Endothelial cell of umbilical vein (primary cell): ENCODE data around the gene ERBB2. TPM values are rescaled to one million over a fixed set of nuclear protein-coding genes. Genes with fewer than 3 reads are reported as not detected.

Experiments
- Bru-seq: library from RNA; stranded (reverse); fragments of 400-500 nt; gene quantifications from one replicate; lab custom pipeline; 2021; lab: Mats Ljungman, UMichigan
- BruChase-seq, 2 experiments: library from RNA; stranded (reverse); fragments of 400-500 nt; gene quantifications; one replicate each; lab custom pipeline; 2021; lab: Mats Ljungman, UMichigan
- BruUV-seq: library from RNA; stranded (reverse); fragments of 400-500 nt; replicated peaks from 2 replicates; lab custom pipeline; 2021; lab: Mats Ljungman, UMichigan
- CTCF ChIA-PET: fragments of 300-600, 350-600 bp; sonication (Branson Sonifier 250); formaldehyde crosslinking; loops from one replicate; lab custom pipeline; 2021; ENCODE audit warnings: antibody characterized with exemption, inconsistent platforms; lab: Charles Lee
- POLR2A ChIA-PET: fragments of 300-600, 350-600 bp; sonication (Branson Sonifier 250); formaldehyde crosslinking; loops from one replicate; lab custom pipeline; 2021; ENCODE audit warnings: antibody characterized with exemption, inconsistent platforms; lab: Charles Lee
- DNase-seq: peaks from one replicate; pipeline ENCODE4 v3.0.0-alpha.2; 2011; ENCODE audit warnings: low read depth, low spot score
- FAIRE-seq: peaks from 2 replicates; lab custom pipeline; 2011; peaks lifted over from hg19 to GRCh38; lab: Jason Lieb, UNC
- H2AFZ ChIP-seq: 2 replicates; pipeline ENCODE4 v1.6.0; 2012; ENCODE audit warnings: low read depth, low read length, control low read depth, inconsistent platforms
- H3K27ac ChIP-seq: 2 replicates; pipeline ENCODE4 v1.5.1; 2011; ENCODE audit warnings: low read depth, mild to moderate bottlenecking, control low read depth, low read length, moderate library complexity; ENCODE audit not compliant: insufficient read depth
- H3K27me3 ChIP-seq, 2 experiments: 2 replicates each; pipeline versions ENCODE4 v1.6.0 to v1.6.1; 2011; ENCODE audit warnings: low read length in 2 of 2, mixed read lengths in 1 of 2; ENCODE audit not compliant: control insufficient read depth in 2 of 2, insufficient read depth in 2 of 2
- H3K36me3 ChIP-seq, 2 experiments: 2 replicates in 1 of 2; 3 replicates in 1 of 2; pipeline ENCODE4 v1.5.1; 2011; ENCODE audit warnings: low read length in 2 of 2, mild to moderate bottlenecking in 1 of 2, moderate library complexity in 1 of 2; ENCODE audit not compliant: control insufficient read depth in 2 of 2, insufficient read depth in 2 of 2; ENCODE audit errors: extremely low read depth in 1 of 2
- H3K4me1 ChIP-seq: 3 replicates; pipeline ENCODE4 v1.5.1; 2011; ENCODE audit warnings: mild to moderate bottlenecking, low read length; ENCODE audit not compliant: control insufficient read depth, insufficient read depth; ENCODE audit errors: extremely low read depth
- H3K4me2 ChIP-seq: 2 replicates; pipeline ENCODE4 v1.6.1; 2011; ENCODE audit warnings: low read length, control low read depth, mixed read lengths; ENCODE audit not compliant: insufficient read depth
- H3K4me3 ChIP-seq, 3 experiments: fragments of 200-600 bp in 1 of 3; sonication (generic), shearing (Covaris generic) in 1 of 3; replicated peaks in 1 of 3; 2 replicates each; pipeline ENCODE4 v1.5.1; 2011 to 2016; ENCODE audit warnings: control low read depth in 3 of 3, low read length in 3 of 3, mild to moderate bottlenecking in 2 of 3, inconsistent platforms in 1 of 3, low read depth in 1 of 3, moderate library complexity in 1 of 3; ENCODE audit not compliant: insufficient read depth in 1 of 3
- H3K79me2 ChIP-seq: 2 replicates; pipeline ENCODE4 v1.6.0; 2012; ENCODE audit warnings: low read length, inconsistent platforms; ENCODE audit not compliant: control insufficient read depth, insufficient read depth
- H3K9ac ChIP-seq: replicated peaks from 2 replicates; pipeline ENCODE3; 2011; ENCODE audit warnings: low read length, control low read depth; ENCODE audit not compliant: insufficient read depth; ENCODE audit errors: extremely low read depth
- H3K9me1 ChIP-seq: replicated peaks from 3 replicates; pipeline ENCODE4 v1.6.0; 2011; ENCODE audit warnings: mild to moderate bottlenecking, low read length; ENCODE audit not compliant: control insufficient read depth, insufficient read depth; ENCODE audit errors: extremely low read depth
- H3K9me3 ChIP-seq: replicated peaks from 2 replicates; pipeline ENCODE4 v1.5.1; 2012; ENCODE audit warnings: low read length, inconsistent platforms; ENCODE audit not compliant: control insufficient read depth, insufficient read depth
- H4K20me1 ChIP-seq: replicated peaks from 2 replicates; pipeline ENCODE3; 2011; ENCODE audit warnings: mild to moderate bottlenecking, low read length; ENCODE audit not compliant: control insufficient read depth, insufficient read depth; ENCODE audit errors: extremely low read depth
- CTCF ChIP-seq, 2 donors: IDR thresholded peaks; 1 replicate in 1 of 2; 2 replicates in 1 of 2; pipeline ENCODE4 v1.5.1; 2011; ENCODE audit warnings: low read length in 2 of 2, mild to moderate bottlenecking in 2 of 2, moderate library complexity in 2 of 2, control low read depth in 1 of 2, inconsistent platforms in 1 of 2, low read depth in 1 of 2; ENCODE audit not compliant: insufficient read depth in 1 of 2; ENCODE audit errors: extremely low read depth in 1 of 2
- EZH2 ChIP-seq: IDR thresholded peaks from 2 replicates; pipeline ENCODE4 v1.6.1; 2012; ENCODE audit warnings: borderline replicate concordance, low read depth, mild to moderate bottlenecking, moderate library complexity, low read length, inconsistent platforms; ENCODE audit not compliant: severe bottlenecking
- FOS ChIP-seq: IDR thresholded peaks from 2 replicates; pipeline ENCODE4 v1.6.1; 2011; ENCODE audit warnings: mild to moderate bottlenecking, low read length, moderate library complexity, borderline replicate concordance; ENCODE audit not compliant: insufficient read depth
- GATA2 ChIP-seq: IDR thresholded peaks from 2 replicates; pipeline ENCODE4 v1.7.0; 2011; ENCODE audit warnings: low read depth, mild to moderate bottlenecking, moderate library complexity, mixed read lengths, low read length; ENCODE audit not compliant: insufficient read length, insufficient read depth
- JUN ChIP-seq: IDR thresholded peaks from 2 replicates; pipeline ENCODE4 v1.6.1; 2011; ENCODE audit warnings: borderline replicate concordance, low read depth; ENCODE audit not compliant: insufficient read length, insufficient read depth
- MAX ChIP-seq: IDR thresholded peaks from 2 replicates; pipeline ENCODE4 v1.6.1; 2011; ENCODE audit not compliant: insufficient read depth, insufficient read length
- MYC ChIP-seq: IDR thresholded peaks from one replicate; pipeline ENCODE4 v1.6.1; 2011; ENCODE audit warnings: mild to moderate bottlenecking, low read depth, low read length
- POLR2A ChIP-seq: IDR thresholded peaks from 2 replicates; pipeline ENCODE4 v1.6.1; 2012; ENCODE audit warnings: low read depth, mild to moderate bottlenecking, control low read depth, low read length
- POLR2AphosphoS5 ChIP-seq: IDR thresholded peaks from 2 replicates; pipeline ENCODE4 v1.6.1; 2012; ENCODE audit warnings: low read depth, mild to moderate bottlenecking, control low read depth, low read length, moderate library complexity; ENCODE audit not compliant: insufficient read depth
- dilution Hi-C: fragments of 300-500 bp; cut with MboI; formaldehyde crosslinking; loops from one replicate; pipeline ENCODE4 v1.15.0; 2019; ENCODE audit warnings: low sequenced_read_pairs; ENCODE audit not compliant: extremely low pct_ligation_motif_present
- intact Hi-C: fragments of 100-400 bp; cut with micrococcal nuclease; formaldehyde crosslinking; loops from one replicate; pipeline ENCODE4 v1.10.0; 2022
- long read RNA-seq: library from polyadenylated mRNA; stranded (forward); transcript quantifications from one replicate; pipeline ENCODE4 v2.0.0, GENCODE V29; 2021
- polyA minus RNA-seq, 3 experiments: library from RNA; depleted of rRNA, polyadenylated mRNA; stranded (reverse); fragments of >200 nt; gene quantifications; 1 replicate in 1 of 3; 2 replicates in 2 of 3; pipeline ENCODE4 v1.2.3, GENCODE V29; 2011
- polyA plus RNA-seq, 4 experiments: library from polyadenylated mRNA; depleted of rRNA in 3 of 4; stranded (reverse) in 3 of 4; unstranded in 1 of 4; fragments of >200 nt; gene quantifications; 2 replicates each; pipeline versions ENCODE4 v1.2.1 to v1.2.3, GENCODE V29; 2011 to 2012; ENCODE audit warnings: missing spikeins in 1 of 4
- total RNA-seq: library from RNA; stranded (reverse); gene quantifications from 2 replicates; pipeline ENCODE4 v1.2.3, GENCODE V29; 2021

The ERBB2 gene
- total RNA-seq (29.1 and 32.9 TPM in 2 replicates), polyA plus RNA-seq (20.6 and 22.8 TPM in 2 replicates), polyA minus RNA-seq (27.5 and 44.6 TPM in 2 replicates), Bru-seq, nascent RNA (percentile 43 among the genes with signal in this experiment), BruChase-seq, experiment 1, labeled RNA remaining after a 6-hour chase (percentile 50 among the genes with signal in this experiment), BruChase-seq, experiment 2, labeled RNA remaining after a 2-hour chase (percentile 46 among the genes with signal in this experiment)
- polyA plus RNA-seq (2011; cell fraction: cytosol; rRNA removed), result 12.2 and 14.5 TPM in 2 replicates
- 20.0 and 24.1 TPM in 2 replicates for polyA plus RNA-seq (2011; cell fraction: nucleus; rRNA removed)
- 19.6 and 32.9 TPM in 2 replicates for polyA plus RNA-seq (2012)
- polyA minus RNA-seq (2011; cell fraction: cytosol; rRNA and poly(A)+ RNA removed), result 13.6 TPM
- 10.1 and 16.2 TPM in 2 replicates for polyA minus RNA-seq (2011; cell fraction: nucleus; rRNA and poly(A)+ RNA removed)
- long read RNA-seq, full-length matches to known transcripts, result 13 of 53 reads
- long read RNA-seq, partial matches to known transcripts, result 16 of 53 reads
- long read RNA-seq, other reads (novel, unspliced or antisense), result 24 of 53 reads

GRCh38 chr17:39699818-39700147, at the start of gene ERBB2:
TSS of gene ERBB2 (plus strand) at chr17:39700064. CDS start at chr17:39700239, 175 bp downstream.
- H3K9me1 ChIP-seq, result no peaks in the 10 kb centered on the region
- no peaks in the 10 kb centered on the region for H3K4me1 ChIP-seq
- H3K4me3 ChIP-seq, result peak within 1 kb of the TSS; percentile 44 to 58 (median 52)
- no TSS peak for BruUV-seq
- H4K20me1 ChIP-seq, result no peaks in the 10 kb centered on the region
- H3K36me3 ChIP-seq, result no peaks in the 10 kb centered on the region
- H3K9me3 ChIP-seq, result no peaks in the 10 kb centered on the region
- TF ChIP-seq FOS (no peak), JUN (no peak), POLR2A (peak; percentile 64), EZH2 (no peak), CTCF (IDR thresholded peaks at IDR 0.05; ENCODE audit: extremely low read depth in 1 of 2, insufficient read depth in 1 of 2, low read depth in 1 of 2, low read length in 2 of 2) (no peak), POLR2AphosphoS5 (peak; percentile 47), MAX (no peak), MYC (no peak), GATA2 (no peak)
- H3K9ac ChIP-seq, result peak within 1 kb of the TSS; percentile 39
- H3K79me2 ChIP-seq, result no peaks in the 10 kb centered on the region
- H3K27me3 ChIP-seq, result peaks cover 0 to 2% of the 10 kb centered on the region in 2 experiments
- DNase-seq (peak; percentile 57), FAIRE-seq (peak; percentile 80)
- peak within 1 kb of the TSS; percentile 57 for H2AFZ ChIP-seq
- no peak within 1 kb of the TSS for H3K27ac ChIP-seq
- ChIA-PET POLR2A (no interaction called here), CTCF (interaction anchor here (0.9 to 2.3 kb wide), 11 partner anchors 11 to 78 kb away, joined by 3 to 20 read pairs (median 4); partner anchors contain the start of genes MIEN1, PGAP3 and PNMT)
- dilution Hi-C loops (no loop called here), intact Hi-C loops (no loop called here)
- H3K4me2 ChIP-seq, result peak within 1 kb of the TSS; percentile 73
